NB4 (cell line): Measurements from ENCODE around the gene MED17.
"Not testable (repeated sequence)": the region's sequence is repeated elsewhere in the genome, so short reads cannot be mapped to it uniquely, and the experiment has no call there.

ENCODE experiments used
- POLR2A ChIP-seq: IDR thresholded peaks from 2 replicates; pipeline ENCODE4 v1.6.1; 2011; ENCODE audit warnings: mild to moderate bottlenecking; ENCODE audit not compliant: insufficient read length; ENCODE audit errors: extremely low read depth
- TF ChIP-seq, protein P1 (sequence below): IDR thresholded peaks from one replicate; pipeline ENCODE4 v1.5.1; 2012; ENCODE audit warnings: low read depth, low read length

DNA sequence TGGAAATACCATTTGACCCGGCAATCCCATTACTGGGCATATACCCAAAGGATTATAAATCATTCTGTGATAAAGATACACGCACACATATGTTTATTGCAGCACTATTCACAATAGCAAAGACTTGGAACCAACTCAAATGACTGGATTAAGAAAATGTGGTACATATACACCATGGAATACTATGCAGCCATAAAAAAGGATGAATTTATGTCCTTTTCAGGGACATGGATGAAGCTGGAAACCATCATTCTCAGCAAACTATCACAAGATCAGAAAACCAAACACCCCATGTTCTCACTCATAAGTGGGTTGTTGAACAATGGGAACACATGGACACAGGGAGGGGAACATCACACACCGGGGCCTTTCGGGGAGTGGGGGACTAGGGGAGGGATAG, 25.0 kb upstream of the MED17 start:
- TF ChIP-seq POLR2A = not testable (repeated sequence)
- TF ChIP-seq, protein P1, sequence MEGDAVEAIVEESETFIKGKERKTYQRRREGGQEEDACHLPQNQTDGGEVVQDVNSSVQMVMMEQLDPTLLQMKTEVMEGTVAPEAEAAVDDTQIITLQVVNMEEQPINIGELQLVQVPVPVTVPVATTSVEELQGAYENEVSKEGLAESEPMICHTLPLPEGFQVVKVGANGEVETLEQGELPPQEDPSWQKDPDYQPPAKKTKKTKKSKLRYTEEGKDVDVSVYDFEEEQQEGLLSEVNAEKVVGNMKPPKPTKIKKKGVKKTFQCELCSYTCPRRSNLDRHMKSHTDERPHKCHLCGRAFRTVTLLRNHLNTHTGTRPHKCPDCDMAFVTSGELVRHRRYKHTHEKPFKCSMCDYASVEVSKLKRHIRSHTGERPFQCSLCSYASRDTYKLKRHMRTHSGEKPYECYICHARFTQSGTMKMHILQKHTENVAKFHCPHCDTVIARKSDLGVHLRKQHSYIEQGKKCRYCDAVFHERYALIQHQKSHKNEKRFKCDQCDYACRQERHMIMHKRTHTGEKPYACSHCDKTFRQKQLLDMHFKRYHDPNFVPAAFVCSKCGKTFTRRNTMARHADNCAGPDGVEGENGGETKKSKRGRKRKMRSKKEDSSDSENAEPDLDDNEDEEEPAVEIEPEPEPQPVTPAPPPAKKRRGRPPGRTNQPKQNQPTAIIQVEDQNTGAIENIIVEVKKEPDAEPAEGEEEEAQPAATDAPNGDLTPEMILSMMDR = not testable (repeated sequence)
